ENCODE measurements around the gene ZBTB2.

GRCh38 chr6:151422981-151423380 lies 31.6 kb upstream of the ZBTB2 start:
- TF ChIP-seq, protein P1, sequence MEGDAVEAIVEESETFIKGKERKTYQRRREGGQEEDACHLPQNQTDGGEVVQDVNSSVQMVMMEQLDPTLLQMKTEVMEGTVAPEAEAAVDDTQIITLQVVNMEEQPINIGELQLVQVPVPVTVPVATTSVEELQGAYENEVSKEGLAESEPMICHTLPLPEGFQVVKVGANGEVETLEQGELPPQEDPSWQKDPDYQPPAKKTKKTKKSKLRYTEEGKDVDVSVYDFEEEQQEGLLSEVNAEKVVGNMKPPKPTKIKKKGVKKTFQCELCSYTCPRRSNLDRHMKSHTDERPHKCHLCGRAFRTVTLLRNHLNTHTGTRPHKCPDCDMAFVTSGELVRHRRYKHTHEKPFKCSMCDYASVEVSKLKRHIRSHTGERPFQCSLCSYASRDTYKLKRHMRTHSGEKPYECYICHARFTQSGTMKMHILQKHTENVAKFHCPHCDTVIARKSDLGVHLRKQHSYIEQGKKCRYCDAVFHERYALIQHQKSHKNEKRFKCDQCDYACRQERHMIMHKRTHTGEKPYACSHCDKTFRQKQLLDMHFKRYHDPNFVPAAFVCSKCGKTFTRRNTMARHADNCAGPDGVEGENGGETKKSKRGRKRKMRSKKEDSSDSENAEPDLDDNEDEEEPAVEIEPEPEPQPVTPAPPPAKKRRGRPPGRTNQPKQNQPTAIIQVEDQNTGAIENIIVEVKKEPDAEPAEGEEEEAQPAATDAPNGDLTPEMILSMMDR (IDR thresholded peaks at IDR 0.05; ENCODE audit: low read length) = no peak
- no peak for TF ChIP-seq EZH2 (IDR thresholded peaks at IDR 0.05; ENCODE audit: borderline replicate concordance, low read length)

Measured in OCI-LY1 (cell line).